GM21737 (cell line): ENCODE data around the gene ATP11A.

Experiments used
- ATAC-seq: cut with Tn5 transposase; IDR thresholded peaks from one replicate; pipeline ENCODE4 v1.9.1; 2021; ENCODE audit warnings: mild to moderate bottlenecking, moderate library complexity; ENCODE audit not compliant: unreplicated experiment

The ATP11A gene

GRCh38 chr13:112690283-112690929 lies 568 bp downstream of the ATP11A start:
- peak; percentile 24 for ATAC-seq

DNA sequence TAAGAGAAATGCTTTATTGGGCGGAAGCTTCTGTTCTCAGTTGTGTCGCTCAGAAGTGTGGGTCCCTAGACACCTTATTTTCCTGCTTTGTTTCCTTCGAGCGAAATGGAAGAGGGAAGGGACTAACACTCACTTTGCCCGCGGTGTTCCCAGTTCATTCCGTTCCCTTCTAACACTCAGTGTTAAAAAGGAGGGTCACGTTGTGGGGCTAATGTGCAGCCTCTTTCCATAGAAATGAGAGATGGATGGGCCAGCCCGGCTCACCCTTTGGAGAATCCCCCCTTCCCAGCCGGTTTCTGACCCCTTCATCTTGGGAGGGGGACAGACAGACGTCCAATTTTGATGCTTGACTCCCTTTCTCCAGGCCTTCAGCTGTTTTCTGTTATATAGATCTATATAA lies 2.3 kb downstream of the ATP11A start:
- no peak for ATAC-seq

DNA sequence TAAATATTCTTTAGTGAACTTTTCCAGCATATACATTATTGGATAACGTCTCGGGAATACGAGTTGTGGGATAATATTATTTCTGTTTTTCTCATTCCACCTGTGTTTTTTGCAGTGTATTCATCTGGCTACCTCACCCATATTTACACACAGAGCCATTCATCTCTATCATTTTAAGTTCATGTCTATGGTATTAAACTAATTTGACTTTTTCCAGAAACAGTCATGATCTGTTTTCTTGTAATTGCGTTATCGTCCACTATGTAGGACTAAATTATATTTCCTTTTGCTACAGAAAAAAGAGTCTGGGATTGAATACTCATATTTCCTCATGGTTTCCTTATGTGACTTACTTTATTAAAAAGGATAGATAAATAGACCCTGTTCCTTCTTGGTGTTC lies 2.7 kb downstream of the ATP11A start:
- no peak for ATAC-seq

DNA sequence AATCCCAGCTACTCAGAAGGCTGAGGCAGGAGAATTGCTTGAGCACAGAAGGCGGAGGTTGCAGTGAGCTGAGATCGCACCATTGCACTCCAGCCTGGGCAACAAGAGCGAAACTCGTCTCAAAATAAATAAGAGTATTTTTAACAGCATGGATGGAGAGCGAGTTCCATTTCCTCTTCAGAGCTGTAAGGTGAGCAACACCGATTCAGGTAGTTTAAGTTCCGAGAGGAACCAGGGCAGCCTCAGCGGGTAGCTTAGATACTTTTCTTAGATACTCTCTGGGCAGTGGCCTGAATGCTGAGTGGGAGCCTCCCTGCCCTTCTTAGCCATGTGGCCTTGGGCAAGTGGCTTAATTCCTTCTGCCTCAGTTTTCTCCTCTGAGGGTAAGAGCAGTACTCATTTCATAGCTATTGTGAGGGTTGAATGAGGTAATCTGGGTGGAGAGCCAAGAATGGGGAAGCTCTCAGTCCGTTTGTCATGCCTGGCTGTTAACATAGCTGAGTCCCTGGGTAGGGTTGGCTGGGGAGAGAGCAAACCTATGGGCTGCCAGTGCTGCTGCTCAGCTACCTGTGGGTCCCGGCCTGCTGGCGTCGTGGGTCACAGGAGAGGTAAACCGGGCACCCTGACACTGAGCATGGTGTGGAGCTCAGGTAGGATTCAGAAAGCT lies 4.1 kb downstream of the ATP11A start:
- ATAC-seq = no peak

GRCh38 chr13:112695121-112695520 lies 5.3 kb downstream of the ATP11A start:
- no peak for ATAC-seq

- ATAC-seq = no peak
These were observed 6.4 kb downstream of the ATP11A start for GRCh38 chr13:112696001-112696868.

- ATAC-seq = no peak
These were observed 7.1 kb downstream of the ATP11A start for GRCh38 chr13:112696869-112697465.

- ATAC-seq = no peak
These were observed 8.2 kb downstream of the ATP11A start for GRCh38 chr13:112697756-112698655.

GRCh38 chr13:112699322-112699918 lies 9.6 kb downstream of the ATP11A start:
- no peak for ATAC-seq

- ATAC-seq = no peak
These were observed 10.6 kb downstream of the ATP11A start for GRCh38 chr13:112700291-112701060.

DNA sequence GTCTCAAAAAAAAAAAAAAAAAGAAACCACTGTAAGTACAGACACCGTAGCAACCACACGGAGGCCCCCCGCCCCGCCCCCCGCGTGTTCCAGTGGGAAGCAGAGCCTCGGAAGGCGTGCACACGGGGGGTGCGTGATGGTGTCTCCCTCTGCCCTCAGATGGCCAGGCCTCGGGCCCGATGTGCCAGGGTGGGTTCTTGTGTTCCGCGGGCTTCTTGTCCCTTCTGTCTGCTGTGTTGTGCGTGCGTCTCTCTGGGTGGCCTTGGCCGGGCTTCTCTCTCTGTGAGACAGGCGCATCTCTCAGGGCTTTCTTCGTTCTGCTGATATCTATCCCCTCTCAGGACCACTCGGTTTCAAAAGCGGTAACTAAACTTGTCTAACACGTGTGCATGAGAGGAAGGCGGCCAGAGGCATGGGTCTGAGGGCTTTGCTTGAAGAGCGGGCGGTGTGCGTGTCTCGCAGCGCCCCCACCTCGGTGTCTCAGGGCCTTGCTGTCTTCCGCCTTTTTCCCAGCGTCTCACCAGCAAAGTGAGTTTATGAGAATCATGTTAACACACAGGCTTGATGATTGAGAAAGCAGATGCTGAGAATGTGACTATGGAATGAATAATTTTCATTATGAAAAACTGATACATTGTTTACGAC lies 12.6 kb downstream of the ATP11A start:
- ATAC-seq = no peak

GRCh38 chr13:112702986-112703379 lies 13.1 kb downstream of the ATP11A start:
- ATAC-seq = no peak

DNA sequence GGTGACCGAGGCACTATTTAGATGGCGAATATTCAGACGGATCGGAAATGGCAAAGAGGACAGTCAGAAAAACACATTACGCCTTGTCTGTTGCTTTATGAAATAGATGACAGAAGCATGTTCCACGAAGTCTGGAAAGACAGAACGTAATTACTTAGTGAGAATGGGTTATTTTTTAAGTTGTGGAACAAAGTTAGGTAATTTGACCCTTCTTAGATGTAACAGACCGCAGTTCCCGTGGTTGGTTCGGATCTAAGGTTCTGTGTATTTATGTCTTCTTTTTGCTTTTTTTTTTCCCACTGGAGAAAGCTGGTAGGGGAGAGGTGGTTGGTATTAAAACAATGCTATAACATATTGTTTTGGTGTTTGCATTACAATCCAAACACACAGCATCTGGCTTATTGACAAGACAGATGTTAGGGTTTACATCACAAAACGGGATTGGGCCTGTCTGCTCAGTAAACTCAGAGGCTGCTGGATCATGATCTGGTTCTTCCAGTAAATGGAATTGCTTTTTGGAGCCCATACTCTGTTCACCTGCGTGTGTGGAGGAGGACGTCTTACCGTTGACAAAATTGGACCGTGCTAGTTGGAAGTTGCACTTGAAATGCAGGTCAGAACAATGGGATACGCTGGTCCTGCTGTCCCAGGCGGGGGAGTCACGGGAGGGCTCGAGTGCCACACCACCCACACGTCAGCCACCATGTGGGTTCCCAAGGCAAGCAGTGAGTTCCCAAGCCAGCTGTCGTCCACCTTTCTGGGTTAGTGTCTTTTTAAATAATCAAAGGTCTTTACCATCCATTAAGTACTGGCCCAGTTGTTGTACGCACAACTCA lies 13.8 kb downstream of the ATP11A start:
- no peak for ATAC-seq

GRCh38 chr13:112704308-112705145 lies 14.7 kb downstream of the ATP11A start:
- ATAC-seq = no peak

- ATAC-seq = no peak
These were observed 15.4 kb downstream of the ATP11A start for GRCh38 chr13:112705286-112705685.

DNA sequence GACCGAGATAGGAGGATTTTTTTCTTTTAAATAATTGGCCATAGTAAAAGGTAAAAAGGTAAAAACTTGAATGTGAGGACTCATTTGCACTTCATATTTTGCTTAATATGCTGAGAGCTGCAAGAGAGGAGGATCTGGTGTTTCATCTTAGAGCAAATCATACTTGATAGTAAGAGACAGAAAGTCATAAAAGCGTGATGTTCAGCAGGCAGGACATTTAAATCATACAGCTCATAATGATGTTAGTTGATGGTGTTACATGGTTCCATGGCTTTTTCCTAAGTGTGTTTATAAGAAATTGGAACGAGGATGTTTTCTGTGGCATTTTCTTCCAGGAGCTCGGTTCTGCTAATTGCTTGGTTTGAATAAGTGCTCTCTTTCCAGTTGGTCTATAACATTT lies 16.3 kb downstream of the ATP11A start:
- no peak for ATAC-seq
